SU-DHL-6 (cell line): ENCODE results near the gene NHSL2.
"Not testable (repeated sequence)": the region's sequence is repeated elsewhere in the genome, so short reads cannot be mapped to it uniquely, and the experiment has no call there.

Experiments used
- H2AFZ ChIP-seq: fragments of 200-600 bp; sonication (generic); 2 replicates; pipeline ENCODE4 v1.6.1; 2014; ENCODE audit warnings: low read depth, mild to moderate bottlenecking, moderate library complexity, mixed read lengths, antibody characterized with exemption, low read length; ENCODE audit not compliant: severe bottlenecking
- H3F3A ChIP-seq: fragments of 200-600 bp; shearing (Covaris generic); 2 replicates; pipeline ENCODE4 v1.6.0; 2016; ENCODE audit warnings: antibody characterized with exemption, mild to moderate bottlenecking; ENCODE audit not compliant: insufficient read depth
- H3K27ac ChIP-seq: fragments of 200-600 bp; sonication (generic); 2 replicates; pipeline ENCODE4 v1.5.1; 2016; ENCODE audit warnings: low read depth, mild to moderate bottlenecking, low read length, moderate library complexity, mixed read lengths
- H3K27me3 ChIP-seq: fragments of 200-600 bp; sonication (generic), shearing (Covaris generic); 2 replicates; pipeline ENCODE4 v1.6.0; 2014; ENCODE audit warnings: mild to moderate bottlenecking, low read length
- H3K36me3 ChIP-seq: fragments of 200-600 bp; sonication (generic); 2 replicates; pipeline ENCODE4 v1.6.1; 2014; ENCODE audit warnings: mild to moderate bottlenecking, low read length, mixed read lengths
- H3K4me2 ChIP-seq: fragments of 300-600, 200-600 bp; shearing (Covaris generic), sonication (generic); 2 replicates; pipeline ENCODE4 v1.6.0; 2014; ENCODE audit warnings: low read length, low read depth, mild to moderate bottlenecking; ENCODE audit not compliant: poor library complexity, severe bottlenecking
- H3K4me3 ChIP-seq: fragments of 200-600 bp; sonication (generic); 2 replicates; pipeline ENCODE4 v1.5.1; 2014; ENCODE audit warnings: antibody characterized with exemption, low read length, mild to moderate bottlenecking, mixed read lengths; ENCODE audit not compliant: insufficient read depth, poor library complexity, severe bottlenecking
- H3K79me2 ChIP-seq: fragments of 200-600 bp; sonication (generic); 2 replicates; pipeline ENCODE4 v1.6.1; 2014; ENCODE audit warnings: mild to moderate bottlenecking, low read length, moderate library complexity; ENCODE audit not compliant: insufficient read depth
- H3K9ac ChIP-seq: fragments of 200-600 bp; sonication (generic); 2 replicates; pipeline ENCODE4 v1.7.0; 2014; ENCODE audit warnings: mild to moderate bottlenecking, low read length
- H3K9me2 ChIP-seq: fragments of 200-600 bp; sonication (generic); replicated peaks from 2 replicates; pipeline ENCODE4 v1.6.1; 2014; ENCODE audit warnings: low read length; ENCODE audit not compliant: insufficient read depth
- H3K9me3 ChIP-seq: fragments of 200-600 bp; sonication (generic); 2 replicates; pipeline ENCODE4 v1.6.1; 2014; ENCODE audit warnings: low read length, mixed read lengths; ENCODE audit not compliant: insufficient read depth
- H4K20me1 ChIP-seq: fragments of 200-600 bp; sonication (generic); 2 replicates; pipeline ENCODE4 v1.6.1; 2014; ENCODE audit warnings: low read depth, mild to moderate bottlenecking, antibody characterized with exemption, low read length, moderate library complexity, mixed read lengths
- CTCF ChIP-seq: fragments of 200-600 bp; sonication (generic); IDR thresholded peaks from one replicate; pipeline ENCODE4 v1.5.1; 2017; ENCODE audit warnings: antibody characterized with exemption, mild to moderate bottlenecking, low read length, moderate library complexity; ENCODE audit not compliant: insufficient read depth, poor library complexity, severe bottlenecking
- EZH2phosphoT487 ChIP-seq: fragments of 200-600 bp; sonication (generic), shearing (Covaris generic); conservative IDR thresholded peaks from 2 replicates; pipeline ENCODE4 v1.6.1; 2018; ENCODE audit warnings: mild to moderate bottlenecking, antibody characterized with exemption, low read length, moderate library complexity, mixed read lengths

The NHSL2 gene

GRCh38 chrX:72057331-72057730, 146.7 kb downstream of the NHSL2 start:
- H3K9ac ChIP-seq = no peak overlapping the region
- no peaks in the 10 kb centered on the region for H3K9me3 ChIP-seq
- no peaks in the 10 kb centered on the region for H3K79me2 ChIP-seq
- no peak overlapping the region for H3K27ac ChIP-seq
- H2AFZ ChIP-seq = no peak overlapping the region
- H3K4me2 ChIP-seq = no peak overlapping the region
- no peaks in the 10 kb centered on the region for H3F3A ChIP-seq
- H3K4me3 ChIP-seq = no peak overlapping the region
- no peaks in the 10 kb centered on the region for H4K20me1 ChIP-seq
- no peaks in the 10 kb centered on the region for H3K36me3 ChIP-seq
- no peaks in the 10 kb centered on the region for H3K9me2 ChIP-seq
- no peaks in the 10 kb centered on the region for H3K27me3 ChIP-seq
- TF ChIP-seq CTCF (no peak), EZH2phosphoT487 (no peak)

- H3K4me2 ChIP-seq = no peak overlapping the region
- H3K4me3 ChIP-seq = no peak overlapping the region
- H2AFZ ChIP-seq = no peak overlapping the region
- H3K9me2 ChIP-seq = no peaks in the 10 kb centered on the region
- H3K27me3 ChIP-seq = no peaks in the 10 kb centered on the region
- no peaks in the 10 kb centered on the region for H3K9me3 ChIP-seq
- no peaks in the 10 kb centered on the region for H3K36me3 ChIP-seq
- no peak for TF ChIP-seq EZH2phosphoT487
- no peak for TF ChIP-seq CTCF
- H3K27ac ChIP-seq = no peak overlapping the region
- no peak overlapping the region for H3K9ac ChIP-seq
- no peaks in the 10 kb centered on the region for H4K20me1 ChIP-seq
- H3K79me2 ChIP-seq = no peaks in the 10 kb centered on the region
- no peaks in the 10 kb centered on the region for H3F3A ChIP-seq
These were observed 147.2 kb downstream of the NHSL2 start for GRCh38 chrX:72057849-72058248.

DNA sequence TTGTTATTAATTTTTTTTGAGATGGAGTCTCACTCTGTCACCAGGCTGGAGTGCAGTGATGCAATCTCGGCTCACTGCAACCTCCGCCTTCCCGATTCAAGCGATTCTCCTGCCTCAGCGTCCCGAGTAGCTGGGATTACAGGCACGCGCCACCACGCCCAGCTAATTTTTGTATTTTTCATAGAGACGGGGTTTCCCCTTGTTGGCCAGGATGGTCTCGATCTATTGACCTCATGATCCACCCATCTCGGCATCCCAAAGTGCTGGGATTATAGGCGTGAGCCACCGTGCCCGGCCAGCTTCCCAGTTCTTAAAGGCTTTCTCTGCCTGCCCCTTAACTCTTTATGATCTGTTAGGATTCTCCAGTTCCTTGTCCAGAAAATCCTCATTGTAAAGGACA, 147.7 kb downstream of the NHSL2 start:
- not testable (repeated sequence) for H3K36me3 ChIP-seq, H2AFZ ChIP-seq, H3K9ac ChIP-seq, H3K4me3 ChIP-seq, H3K79me2 ChIP-seq, H3K9me2 ChIP-seq, H3K4me2 ChIP-seq, H4K20me1 ChIP-seq, H3K27ac ChIP-seq, H3K27me3 ChIP-seq, H3F3A ChIP-seq, H3K9me3 ChIP-seq

DNA sequence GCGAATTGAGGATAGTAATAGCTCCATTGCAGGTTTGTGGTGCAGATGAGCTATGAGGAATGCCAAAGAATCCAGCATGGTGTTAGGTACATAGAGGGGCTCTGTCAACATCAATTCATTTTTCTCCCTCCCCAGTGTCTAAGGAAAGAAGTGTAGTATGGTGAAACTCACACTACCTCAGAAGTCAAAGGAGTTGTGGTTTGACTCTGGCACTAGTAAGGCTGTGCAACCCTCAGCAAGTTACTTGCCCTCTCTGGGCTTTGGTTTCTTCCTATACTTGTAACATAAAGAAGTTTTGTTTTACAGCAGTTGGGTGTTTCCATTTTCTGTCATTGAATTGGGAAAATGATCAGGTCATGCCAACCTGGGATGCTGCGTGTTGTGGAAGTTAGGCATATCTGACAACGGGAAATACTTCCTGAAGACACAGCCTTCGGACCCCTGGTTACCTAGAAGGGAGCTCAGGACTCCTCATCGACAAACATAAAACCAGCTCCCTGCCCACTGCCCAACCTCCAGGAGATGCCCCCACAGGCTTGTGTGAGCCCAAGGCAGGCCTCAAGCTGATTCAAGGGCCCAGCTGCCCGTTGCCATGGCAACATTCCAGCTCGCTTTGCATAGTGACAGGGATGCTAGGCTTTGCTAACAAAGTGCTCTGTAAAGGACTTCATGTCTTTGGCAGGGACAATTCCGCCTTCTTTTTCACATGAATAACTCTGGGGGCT, 149.7 kb downstream of the NHSL2 start:
- Histone ChIP-seq H3K4me3 (no peak overlapping the region), H3K36me3 (no peaks in the 10 kb centered on the region), H3K27me3 (no peaks in the 10 kb centered on the region), H3F3A (no peaks in the 10 kb centered on the region), H3K9ac (no peak overlapping the region), H3K4me2 (no peak overlapping the region), H3K9me2 (no peaks in the 10 kb centered on the region), H3K79me2 (no peaks in the 10 kb centered on the region), H3K9me3 (no peaks in the 10 kb centered on the region), H2AFZ (no peak overlapping the region), H3K27ac (no peak overlapping the region), H4K20me1 (no peaks in the 10 kb centered on the region)
- no peak for TF ChIP-seq EZH2phosphoT487
- TF ChIP-seq CTCF = no peak
